GM23248 (cell line): Measurements from ENCODE around the gene RBBP5. TPM values are rescaled to one million over a fixed set of nuclear protein-coding genes. Genes with fewer than 3 reads are reported as not detected.

Source experiments
- DNase-seq: peaks from one replicate; pipeline ENCODE4 v3.0.0-alpha.2; 2015
- H2AFZ ChIP-seq: fragments of 200-600 bp; sonication (generic); 2 replicates; pipeline ENCODE4 v1.6.1; 2016; ENCODE audit warnings: antibody characterized with exemption
- H3F3A ChIP-seq: fragments of 200-600 bp; sonication (generic); 2 replicates; pipeline ENCODE4 v1.6.1; 2016; ENCODE audit warnings: mild to moderate bottlenecking, antibody characterized with exemption, mixed run types; ENCODE audit not compliant: insufficient read depth
- H3K27ac ChIP-seq: fragments of 200-600 bp; sonication (generic); 2 replicates; pipeline ENCODE4 v1.5.1; 2016; ENCODE audit warnings: mild to moderate bottlenecking
- H3K27me3 ChIP-seq: fragments of 200-600 bp; sonication (generic); replicated peaks from 2 replicates; pipeline ENCODE4 v1.6.1; 2016; ENCODE audit warnings: mild to moderate bottlenecking; ENCODE audit not compliant: insufficient read depth
- H3K36me3 ChIP-seq: fragments of 200-600 bp; sonication (generic); 2 replicates; pipeline ENCODE4 v1.6.1; 2016; ENCODE audit warnings: low read depth, mild to moderate bottlenecking
- H3K4me1 ChIP-seq: fragments of 200-600 bp; sonication (generic); 2 replicates; pipeline ENCODE4 v1.6.1; 2016; ENCODE audit warnings: mild to moderate bottlenecking; ENCODE audit not compliant: insufficient read depth
- H3K4me2 ChIP-seq: fragments of 200-600 bp; sonication (generic); one replicate; pipeline ENCODE4 v1.6.1; 2016; ENCODE audit warnings: mild to moderate bottlenecking; ENCODE audit not compliant: unreplicated experiment
- H3K4me3 ChIP-seq: fragments of 200-600 bp; sonication (generic); 2 replicates; pipeline ENCODE4 v1.5.1; 2016; ENCODE audit warnings: mild to moderate bottlenecking
- H3K79me2 ChIP-seq: fragments of 200-600 bp; sonication (generic); 2 replicates; pipeline ENCODE4 v1.6.1; 2016; ENCODE audit warnings: mild to moderate bottlenecking; ENCODE audit not compliant: insufficient read depth
- H3K9ac ChIP-seq: fragments of 200-600 bp; sonication (generic); 2 replicates; pipeline ENCODE4 v1.6.1; 2016; ENCODE audit warnings: mild to moderate bottlenecking
- H3K9me2 ChIP-seq: fragments of 200-600 bp; sonication (generic); 2 replicates; pipeline ENCODE4 v1.6.1; 2016; ENCODE audit warnings: mixed run types, mild to moderate bottlenecking, moderate library complexity; ENCODE audit not compliant: insufficient read depth
- H3K9me3 ChIP-seq: fragments of 200-600 bp; sonication (generic); one replicate; pipeline ENCODE4 v1.6.1; 2017; ENCODE audit warnings: low read depth
- H4K20me1 ChIP-seq: fragments of 200-600 bp; sonication (generic); 2 replicates; pipeline ENCODE4 v1.6.0; 2016; ENCODE audit not compliant: insufficient read depth
- EZH2 ChIP-seq: fragments of 200-600 bp; sonication (generic); IDR thresholded peaks from 2 replicates; pipeline ENCODE4 v1.6.1; 2018; ENCODE audit warnings: antibody characterized with exemption, mild to moderate bottlenecking; ENCODE audit not compliant: insufficient read depth, poor library complexity, severe bottlenecking
- EZH2phosphoT487 ChIP-seq: fragments of 200-600 bp; sonication (generic); IDR thresholded peaks from 2 replicates; pipeline ENCODE4 v1.6.1; 2018; ENCODE audit warnings: antibody characterized with exemption, moderate library complexity, mild to moderate bottlenecking, low read depth; ENCODE audit not compliant: insufficient read depth
- WGBS, 2 experiments: methylation state at CpG; one replicate each; pipeline ENCODE4 v1.1.6; 2015 to 2017; ENCODE audit warnings: low lambda C conversion rate in 2 of 2, low coverage in 1 of 2; ENCODE audit errors: missing lambda C conversion rate in 2 of 2; 5-methylcytosine and 5-hydroxymethylcytosine counted together
- in situ Hi-C: fragments of 300-500 bp; cut with MboI; formaldehyde crosslinking; loops from 2 replicates; pipeline ENCODE4 v1.15.0; 2020
- polyA plus RNA-seq: library from polyadenylated mRNA; unstranded; fragments of >200 nt; fragmentation: Nextera tagmentation; extraction: Ambion mirVana; gene quantifications from 2 replicates; pipeline ENCODE4 v1.2.1, GENCODE V29; 2016
- total RNA-seq: library from RNA; depleted of rRNA; stranded (reverse); fragments of >200 nt; shearing (Covaris generic); gene quantifications from 2 replicates; pipeline ENCODE4 v1.2.3, GENCODE V29; 2014

RBBP5 gene
- total and polyA plus RNA-seq, 2 experiments from 2014 or later, result 13.6 to 14.3 TPM

GRCh38 chr1:205095422-205095821 lies 26.4 kb downstream of the RBBP5 start:
- Histone ChIP-seq H3K9me2 (no peaks in the 10 kb centered on the region), H2AFZ (no peak overlapping the region), H3K9me3 (no peaks in the 10 kb centered on the region), H3F3A (no peaks in the 10 kb centered on the region), H3K4me1 (no peaks in the 10 kb centered on the region), H3K9ac (no peak overlapping the region), H3K36me3 (peaks cover 68% of the 10 kb centered on the region), H3K27me3 (no peaks in the 10 kb centered on the region), H4K20me1 (no peaks in the 10 kb centered on the region), H3K79me2 (no peaks in the 10 kb centered on the region), H3K4me2 (no peak overlapping the region), H3K4me3 (no peak overlapping the region), H3K27ac (no peak overlapping the region)
- no peak for DNase-seq
- TF ChIP-seq EZH2 (no peak), EZH2phosphoT487 (no peak)
- in situ Hi-C loops, result no loop called here

- peaks cover 19% of the 10 kb centered on the region for H3F3A ChIP-seq
- no peaks in the 10 kb centered on the region for H3K9me3 ChIP-seq
- no peak overlapping the region for H3K4me2 ChIP-seq
- DNase-seq, result peak; percentile 48
- no peaks in the 10 kb centered on the region for H3K9me2 ChIP-seq
- no peak overlapping the region for H3K9ac ChIP-seq
- no peak overlapping the region for H3K4me3 ChIP-seq
- peaks cover 17% of the 10 kb centered on the region for H3K4me1 ChIP-seq
- H3K79me2 ChIP-seq, result no peaks in the 10 kb centered on the region
- in situ Hi-C loops, result no loop called here
- H3K27me3 ChIP-seq, result no peaks in the 10 kb centered on the region
- no peak overlapping the region for H2AFZ ChIP-seq
- H3K27ac ChIP-seq, result no peak overlapping the region
- TF ChIP-seq EZH2phosphoT487, result no peak
- no peak for TF ChIP-seq EZH2
- peaks cover 37% of the 10 kb centered on the region for H3K36me3 ChIP-seq
- H4K20me1 ChIP-seq, result no peaks in the 10 kb centered on the region
- 90 to 97% methylated on average over 4 of the region's 4 CpGs for WGBS, 2 experiments
These were observed 30.6 kb downstream of the RBBP5 start for GRCh38 chr1:205091043-205091740.

GRCh38 chr1:205088341-205088740 lies 33.4 kb downstream of the RBBP5 start:
- Histone ChIP-seq H3K9me3 (no peaks in the 10 kb centered on the region), H3K79me2 (no peaks in the 10 kb centered on the region), H2AFZ (no peak overlapping the region), H4K20me1 (no peaks in the 10 kb centered on the region), H3K27me3 (no peaks in the 10 kb centered on the region), H3K4me1 (peaks cover 17% of the 10 kb centered on the region), H3F3A (peaks cover 19% of the 10 kb centered on the region), H3K4me3 (no peak overlapping the region), H3K27ac (peak overlapping the region; percentile 47), H3K9me2 (no peaks in the 10 kb centered on the region), H3K36me3 (peaks cover 24% of the 10 kb centered on the region), H3K9ac (no peak overlapping the region), H3K4me2 (peak overlapping the region; percentile 40)
- no peak for TF ChIP-seq EZH2phosphoT487
- no peak for TF ChIP-seq EZH2
- 29 to 37% methylated on average over 3 of the region's 3 CpGs for WGBS, 2 experiments
- peak; percentile 60 for DNase-seq
- in situ Hi-C loops, result no loop called here

GRCh38 chr1:205084360-205084759 lies 37.4 kb downstream of the RBBP5 start, which contains the start of gene TMEM81:
Gene TMEM81, minus strand, starts transcription at chr1:205084460. Its CDS starts 140 bp downstream, at chr1:205084320.
- Histone ChIP-seq H3K9me2 (no peaks in the 10 kb centered on the region), H3K4me1 (peaks cover 17% of the 10 kb centered on the region), H3K9me3 (no peaks in the 10 kb centered on the region), H4K20me1 (no peaks in the 10 kb centered on the region), H3K36me3 (peaks cover 20% of the 10 kb centered on the region), H3K79me2 (no peaks in the 10 kb centered on the region), H3K4me2 (no peak within 1 kb of the TSS), H3F3A (peaks cover 17% of the 10 kb centered on the region), H3K27ac (no peak within 1 kb of the TSS), H3K27me3 (no peaks in the 10 kb centered on the region), H3K9ac (no peak within 1 kb of the TSS), H2AFZ (no peak within 1 kb of the TSS), H3K4me3 (no peak within 1 kb of the TSS)
- WGBS, 2 experiments, result 100% methylated on average over 2 of the region's 2 CpGs
- no peak for DNase-seq
- TF ChIP-seq EZH2phosphoT487 (no peak), EZH2 (no peak)
- in situ Hi-C loops, result no loop called here
